Ishikawa (cell line): ENCODE measurements around the gene FGFR3.

Experiments
- EGR1 ChIP-seq: IDR thresholded peaks from 2 replicates; pipeline ENCODE4 v1.6.1; 2012
- NFIC ChIP-seq: IDR thresholded peaks from 2 replicates; pipeline ENCODE4 v1.6.1; 2012
- REST ChIP-seq: IDR thresholded peaks from 2 replicates; pipeline ENCODE4 v1.6.1; 2012; ENCODE audit warnings: low read depth, mild to moderate bottlenecking

- TF ChIP-seq NFIC (no peak), REST (no peak), EGR1 (peak; percentile 47; the same call in 1 of the 2 replicates)
These were observed at the start of gene FGFR3 for GRCh38 chr4:1792832-1793495.
